DMS79 (cell line): Measurements from ENCODE around the gene ADCY4.

Experiments
- DNase-seq: peaks from one replicate; lab custom pipeline; 2025; lab: John Stamatoyannopoulos, UW

Gene ADCY4

GRCh38 chr14:24315807-24316596 is 18.9 kb downstream of the ADCY4 start:
- DNase-seq = no peak

GRCh38 chr14:24315243-24315806 is 19.5 kb downstream of the ADCY4 start:
- no peak for DNase-seq

- no peak for DNase-seq
Observed at GRCh38 chr14:24314377-24315193, 20.3 kb downstream of the ADCY4 start.

GRCh38 chr14:24313913-24314312 is 21.0 kb downstream of the ADCY4 start:
- no peak for DNase-seq

GRCh38 chr14:24312736-24313507 is 21.9 kb downstream of the ADCY4 start:
- no peak for DNase-seq

- DNase-seq = peak; percentile 42
Observed at GRCh38 chr14:24311837-24312615, 22.8 kb downstream of the ADCY4 start.

- DNase-seq = peak; percentile 72
Observed at GRCh38 chr14:24310646-24311604, 23.9 kb downstream of the ADCY4 start, which contains the start of gene LTB4R. Gene LTB4R, plus strand, starts transcription at chr14:24311502. Its CDS starts 4,150 bp downstream, at chr14:24315652.

- DNase-seq = no peak
Observed at GRCh38 chr14:24310265-24310645, 24.6 kb downstream of the ADCY4 start.

- DNase-seq = peak; percentile 30
Observed at GRCh38 chr14:24309538-24310264, 25.2 kb downstream of the ADCY4 start, which contains the start of gene LTB4R2. Gene LTB4R2, plus strand, starts transcription at chr14:24310140. Its CDS starts 525 bp downstream, at chr14:24310665.

- DNase-seq = no peak
Observed at GRCh38 chr14:24308342-24309124, 26.3 kb downstream of the ADCY4 start.

- DNase-seq = peak; percentile 11
Observed at GRCh38 chr14:24307575-24308341, 27.1 kb downstream of the ADCY4 start, which contains the start of gene CIDEB. Gene CIDEB, minus strand, starts transcription at chr14:24307977. Its CDS starts 119 bp downstream, at chr14:24307858.

- no peak for DNase-seq
Observed at GRCh38 chr14:24307156-24307574, 27.7 kb downstream of the ADCY4 start.

- no peak for DNase-seq
Observed at GRCh38 chr14:24304019-24304387, 30.9 kb downstream of the ADCY4 start.

- no peak for DNase-seq
Observed at GRCh38 chr14:24300326-24300980, 34.4 kb downstream of the ADCY4 start.

GRCh38 chr14:24299255-24300191 is 35.3 kb downstream of the ADCY4 start, which contains the start of the genes DHRS1 and NOP9:
Gene DHRS1, minus strand, starts transcription at chr14:24299780. Its CDS starts 674 bp downstream, at chr14:24299106.
Gene NOP9, plus strand, starts transcription at chr14:24299850. Its CDS starts 105 bp downstream, at chr14:24299955.
- peak; percentile 44 for DNase-seq

GRCh38 chr14:24298892-24299254 is 36.0 kb downstream of the ADCY4 start:
- DNase-seq = no peak
